Liver (tissue), 9 donors: Measurements from ENCODE around the gene HACL1. TPM values are rescaled to one million over a fixed set of nuclear protein-coding genes. Genes with fewer than 3 reads are reported as not detected.

ENCODE experiments used
- DNase-seq: peaks from one replicate; pipeline ENCODE4 v3.0.0-alpha.2; 2017; ENCODE audit warnings: low spot score
- H3K27ac ChIP-seq, 2 donors: one replicate each; pipeline ENCODE4 v1.7.0; 2013; ENCODE audit warnings: inconsistent platforms in 2 of 2, low read length in 2 of 2, control low read depth in 1 of 2, low read depth in 1 of 2, mild to moderate bottlenecking in 1 of 2
- H3K27me3 ChIP-seq, 4 donors: one replicate each; pipeline versions ENCODE4 v1.6.1 to v1.7.0; 2013; ENCODE audit warnings: low read length in 3 of 4, inconsistent platforms in 1 of 4, mild to moderate bottlenecking in 1 of 4, moderate library complexity in 1 of 4; ENCODE audit not compliant: control insufficient read depth in 4 of 4, insufficient read depth in 4 of 4
- H3K36me3 ChIP-seq, 4 donors: one replicate each; pipeline versions ENCODE4 v1.6.1 to v1.7.0; 2013; ENCODE audit warnings: low read length in 3 of 4, mild to moderate bottlenecking in 3 of 4, low read depth in 1 of 4, moderate library complexity in 1 of 4; ENCODE audit not compliant: control insufficient read depth in 4 of 4, insufficient read depth in 3 of 4
- H3K4me1 ChIP-seq, 4 donors: one replicate each; pipeline versions ENCODE4 v1.6.1 to v1.7.0; 2013; ENCODE audit warnings: low read length in 3 of 4, mild to moderate bottlenecking in 3 of 4, moderate library complexity in 1 of 4; ENCODE audit not compliant: control insufficient read depth in 4 of 4, insufficient read depth in 4 of 4
- H3K4me3 ChIP-seq, 3 donors: one replicate each; pipeline versions ENCODE4 v1.6.1 to v1.7.0; 2013; ENCODE audit warnings: low read length in 3 of 3, control low read depth in 1 of 3, low read depth in 1 of 3, mild to moderate bottlenecking in 1 of 3
- H3K9ac ChIP-seq, 2 donors: one replicate each; pipeline ENCODE4 v1.7.0; 2013; ENCODE audit warnings: low read length in 2 of 2, mild to moderate bottlenecking in 2 of 2, moderate library complexity in 2 of 2, control low read depth in 1 of 2, low read depth in 1 of 2
- H3K9me3 ChIP-seq, 4 donors: one replicate each; pipeline versions ENCODE4 v1.6.1 to v1.7.0; 2013; ENCODE audit warnings: low read length in 3 of 4; ENCODE audit not compliant: control insufficient read depth in 4 of 4
- EGR1 ChIP-seq, 2 donors: IDR thresholded peaks; 2 replicates each; pipeline ENCODE4 v1.6.1; 2016 to 2018; ENCODE audit warnings: antibody characterized with exemption in 2 of 2, low read depth in 2 of 2
- FOXA1 ChIP-seq: IDR thresholded peaks from 2 replicates; pipeline ENCODE4 v1.6.1; 2016; ENCODE audit warnings: antibody characterized with exemption
- FOXA2 ChIP-seq: IDR thresholded peaks from 2 replicates; pipeline ENCODE4 v1.6.1; 2016; ENCODE audit warnings: antibody characterized with exemption
- GABPA ChIP-seq, 2 donors: IDR thresholded peaks in 1 of 2; conservative IDR thresholded peaks in 1 of 2; 2 replicates each; pipeline ENCODE4 v1.6.1; 2016; ENCODE audit warnings: antibody characterized with exemption in 2 of 2, mild to moderate bottlenecking in 1 of 2, moderate library complexity in 1 of 2
- HNF4A ChIP-seq, 2 donors: conservative IDR thresholded peaks; 2 replicates each; pipeline ENCODE4 v1.6.1; 2016; ENCODE audit warnings: antibody characterized with exemption in 2 of 2, mild to moderate bottlenecking in 2 of 2
- HNF4G ChIP-seq: IDR thresholded peaks from 2 replicates; pipeline ENCODE4 v1.6.1; 2016; ENCODE audit warnings: antibody characterized with exemption
- JUND ChIP-seq, 2 donors: IDR thresholded peaks; 2 replicates each; pipeline ENCODE4 v1.6.1; 2016; ENCODE audit warnings: antibody characterized with exemption in 2 of 2
- NR2F2 ChIP-seq: IDR thresholded peaks from 2 replicates; pipeline ENCODE4 v1.6.1; 2016; ENCODE audit warnings: antibody characterized with exemption
- RAD21 ChIP-seq, 2 donors: IDR thresholded peaks; 2 replicates each; pipeline ENCODE4 v1.6.1; 2016; ENCODE audit warnings: antibody characterized with exemption in 2 of 2, mild to moderate bottlenecking in 2 of 2
- RXRA ChIP-seq, 2 donors: IDR thresholded peaks; 2 replicates each; pipeline ENCODE4 v1.6.1; 2017 to 2018; ENCODE audit warnings: antibody characterized with exemption in 2 of 2, mild to moderate bottlenecking in 1 of 2
- SP1 ChIP-seq: IDR thresholded peaks from 2 replicates; pipeline ENCODE4 v1.6.1; 2018; ENCODE audit warnings: antibody characterized with exemption, mild to moderate bottlenecking
- TAF1 ChIP-seq: conservative IDR thresholded peaks from 2 replicates; pipeline ENCODE4 v1.6.1; 2016; ENCODE audit warnings: antibody characterized with exemption, mild to moderate bottlenecking
- YY1 ChIP-seq: IDR thresholded peaks from 2 replicates; pipeline ENCODE4 v1.6.1; 2016; ENCODE audit warnings: antibody characterized with exemption, mild to moderate bottlenecking
- WGBS: extraction: QIAGEN DNeasy Blood & Tissue Kit; methylation state at CpG from one replicate; pipeline ENCODE4 v1.1.7; 2013; 5-methylcytosine and 5-hydroxymethylcytosine counted together
- polyA plus RNA-seq, 2 donors: library from polyadenylated mRNA; stranded (reverse) in 1 of 2; unstranded in 1 of 2; fragments of 200-250 nt in 1 of 2; fragments of >200 nt in 1 of 2; fragmentation: Nextera tagmentation in 1 of 2; extraction: Ambion mirVana in 1 of 2; gene quantifications; one replicate each; pipeline versions ENCODE4 v1.2.1 to v1.2.3, GENCODE V29; 2013 to 2015
- total RNA-seq, 2 donors: library from RNA; depleted of rRNA; stranded (reverse); fragments of >200 nt; gene quantifications; one replicate each; pipeline ENCODE4 v1.2.3, GENCODE V29; 2014
- TF ChIP-seq, protein P1 (sequence below): fragments of 150-350 bp; IDR thresholded peaks from 2 replicates; pipeline ENCODE4 v1.5.1; 2017; ENCODE audit warnings: improper control_type of control experiment, low read depth, low read length; ENCODE audit not compliant: missing input control
- TF ChIP-seq, protein P2 (sequence below): IDR thresholded peaks from 2 replicates; pipeline ENCODE4 v1.6.1; 2016; ENCODE audit warnings: antibody characterized with exemption
- TF ChIP-seq, protein P3 (sequence below): IDR thresholded peaks from 2 replicates; pipeline ENCODE4 v1.6.1; 2016; ENCODE audit warnings: antibody characterized with exemption
- TF ChIP-seq, protein P4 (sequence below): IDR thresholded peaks from 2 replicates; pipeline ENCODE4 v1.6.1; 2016; ENCODE audit warnings: antibody characterized with exemption
- donor health status: healthy.
- donor health status: healthy.
- donor health status: healthy.
- donor health status: healthy.
- donor health status: healthy.

The HACL1 gene
- total and polyA plus RNA-seq, 4 donors: 13.4 to 46.9 (median 32.2) TPM

DNA sequence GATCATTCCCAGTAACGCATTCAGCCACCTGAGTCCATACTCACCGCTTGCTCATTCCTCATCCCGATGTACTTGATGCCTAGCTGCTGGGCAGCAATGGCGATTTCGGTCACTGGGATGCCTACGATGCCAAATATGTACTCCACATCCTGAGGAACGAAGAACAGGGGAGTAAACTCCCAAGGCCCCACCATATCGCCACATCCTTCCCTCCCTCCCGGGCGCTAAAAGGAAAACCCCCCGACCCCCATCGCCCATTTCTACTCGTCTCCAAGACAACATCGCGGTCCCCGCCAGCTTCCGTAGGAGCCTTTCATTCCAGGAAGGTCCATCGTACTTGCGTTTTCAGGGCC, 347 bp downstream of the HACL1 start (continued):
- TF ChIP-seq, protein P1, sequence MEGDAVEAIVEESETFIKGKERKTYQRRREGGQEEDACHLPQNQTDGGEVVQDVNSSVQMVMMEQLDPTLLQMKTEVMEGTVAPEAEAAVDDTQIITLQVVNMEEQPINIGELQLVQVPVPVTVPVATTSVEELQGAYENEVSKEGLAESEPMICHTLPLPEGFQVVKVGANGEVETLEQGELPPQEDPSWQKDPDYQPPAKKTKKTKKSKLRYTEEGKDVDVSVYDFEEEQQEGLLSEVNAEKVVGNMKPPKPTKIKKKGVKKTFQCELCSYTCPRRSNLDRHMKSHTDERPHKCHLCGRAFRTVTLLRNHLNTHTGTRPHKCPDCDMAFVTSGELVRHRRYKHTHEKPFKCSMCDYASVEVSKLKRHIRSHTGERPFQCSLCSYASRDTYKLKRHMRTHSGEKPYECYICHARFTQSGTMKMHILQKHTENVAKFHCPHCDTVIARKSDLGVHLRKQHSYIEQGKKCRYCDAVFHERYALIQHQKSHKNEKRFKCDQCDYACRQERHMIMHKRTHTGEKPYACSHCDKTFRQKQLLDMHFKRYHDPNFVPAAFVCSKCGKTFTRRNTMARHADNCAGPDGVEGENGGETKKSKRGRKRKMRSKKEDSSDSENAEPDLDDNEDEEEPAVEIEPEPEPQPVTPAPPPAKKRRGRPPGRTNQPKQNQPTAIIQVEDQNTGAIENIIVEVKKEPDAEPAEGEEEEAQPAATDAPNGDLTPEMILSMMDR: no peak
- TF ChIP-seq SP1 (no peak), TAF1 (no peak), RAD21 (IDR thresholded peaks at IDR 0.05) (no peak), FOXA2 (no peak), YY1 (no peak), GABPA (IDR thresholded peaks at IDR 0.05 in 1 of 2, conservative IDR thresholded peaks at IDR 0.05 in 1 of 2) (no peak), HNF4G (no peak), NR2F2 (no peak)
- TF ChIP-seq, protein P2, sequence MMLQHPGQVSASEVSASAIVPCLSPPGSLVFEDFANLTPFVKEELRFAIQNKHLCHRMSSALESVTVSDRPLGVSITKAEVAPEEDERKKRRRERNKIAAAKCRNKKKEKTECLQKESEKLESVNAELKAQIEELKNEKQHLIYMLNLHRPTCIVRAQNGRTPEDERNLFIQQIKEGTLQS: no peak
- TF ChIP-seq, protein P3, sequence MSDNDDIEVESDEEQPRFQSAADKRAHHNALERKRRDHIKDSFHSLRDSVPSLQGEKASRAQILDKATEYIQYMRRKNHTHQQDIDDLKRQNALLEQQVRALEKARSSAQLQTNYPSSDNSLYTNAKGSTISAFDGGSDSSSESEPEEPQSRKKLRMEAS: no peak

GRCh38 chr3:15595955-15596354, 5.4 kb downstream of the HACL1 start:
- H3K36me3 ChIP-seq: peaks cover 0 to 14% (median 5%) of the 10 kb centered on the region in 4 donors
- TF ChIP-seq FOXA2 (no peak), RAD21 (IDR thresholded peaks at IDR 0.05) (no peak), HNF4A (conservative IDR thresholded peaks at IDR 0.05) (no peak)

DNA sequence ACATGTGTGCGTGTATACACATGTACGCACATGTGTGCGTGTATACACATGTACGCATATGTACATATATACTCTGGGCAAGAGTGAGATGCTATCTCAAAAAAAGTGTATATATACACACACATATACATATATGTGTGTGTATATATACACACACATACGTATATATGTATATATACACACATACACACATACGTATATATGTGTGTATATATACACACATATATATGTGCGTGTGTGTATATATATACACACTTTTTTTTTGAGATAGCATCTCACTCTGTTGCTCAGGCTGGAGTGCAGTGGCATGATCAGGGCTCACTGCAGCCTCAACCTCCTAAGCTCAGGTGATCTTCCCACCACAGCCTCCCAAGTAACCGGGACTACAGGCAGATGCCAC, 8.4 kb downstream of the HACL1 start:
- Histone ChIP-seq H3K36me3 (peaks cover 2 to 27% (median 9%) of the 10 kb centered on the region in 4 donors), H3K4me3 (no peak overlapping the region), H3K27me3 (no peaks in the 10 kb centered on the region), H3K9me3 (no peaks in the 10 kb centered on the region), H3K4me1 (peaks cover 0 to 13% (median 5%) of the 10 kb centered on the region in 4 donors), H3K27ac (no peak overlapping the region), H3K9ac (no peak overlapping the region)
- DNase-seq: no peak
- TF ChIP-seq, protein P3: no peak
- TF ChIP-seq, protein P4, sequence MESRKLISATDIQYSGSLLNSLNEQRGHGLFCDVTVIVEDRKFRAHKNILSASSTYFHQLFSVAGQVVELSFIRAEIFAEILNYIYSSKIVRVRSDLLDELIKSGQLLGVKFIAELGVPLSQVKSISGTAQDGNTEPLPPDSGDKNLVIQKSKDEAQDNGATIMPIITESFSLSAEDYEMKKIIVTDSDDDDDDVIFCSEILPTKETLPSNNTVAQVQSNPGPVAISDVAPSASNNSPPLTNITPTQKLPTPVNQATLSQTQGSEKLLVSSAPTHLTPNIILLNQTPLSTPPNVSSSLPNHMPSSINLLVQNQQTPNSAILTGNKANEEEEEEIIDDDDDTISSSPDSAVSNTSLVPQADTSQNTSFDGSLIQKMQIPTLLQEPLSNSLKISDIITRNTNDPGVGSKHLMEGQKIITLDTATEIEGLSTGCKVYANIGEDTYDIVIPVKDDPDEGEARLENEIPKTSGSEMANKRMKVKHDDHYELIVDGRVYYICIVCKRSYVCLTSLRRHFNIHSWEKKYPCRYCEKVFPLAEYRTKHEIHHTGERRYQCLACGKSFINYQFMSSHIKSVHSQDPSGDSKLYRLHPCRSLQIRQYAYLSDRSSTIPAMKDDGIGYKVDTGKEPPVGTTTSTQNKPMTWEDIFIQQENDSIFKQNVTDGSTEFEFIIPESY: no peak
- TF ChIP-seq SP1 (no peak), FOXA2 (no peak), JUND (IDR thresholded peaks at IDR 0.05) (no peak), RXRA (IDR thresholded peaks at IDR 0.05) (no peak), EGR1 (IDR thresholded peaks at IDR 0.05; ENCODE audit: low read depth in 2 of 2) (no peak), HNF4G (no peak), FOXA1 (no peak)
- TF ChIP-seq, protein P2: no peak
- TF ChIP-seq, protein P1: no peak
- 93% methylated on average over 8 of the region's 8 CpGs for WGBS

More at GRCh38 chr3:15595955-15596354, 5.4 kb downstream of the HACL1 start:
- Histone ChIP-seq H3K9ac (no peak overlapping the region), H3K9me3 (no peaks in the 10 kb centered on the region), H3K4me3 (no peak overlapping the region), H3K4me1 (peaks cover 6 to 39% (median 24%) of the 10 kb centered on the region in 4 donors), H3K27ac (no peak overlapping the region), H3K27me3 (no peaks in the 10 kb centered on the region)
- no peak for DNase-seq
- WGBS: 90% methylated on average over 2 of the region's 2 CpGs
